GM21825 (cell line): ENCODE measurements around the gene IGF2BP2.
"Not testable (repeated sequence)": the region's sequence is repeated elsewhere in the genome, so short reads cannot be mapped to it uniquely, and the experiment has no call there.

Experiments used
- ATAC-seq: cut with Tn5 transposase; IDR thresholded peaks from one replicate; pipeline ENCODE4 v1.9.1; 2021; ENCODE audit warnings: mild to moderate bottlenecking, moderate library complexity; ENCODE audit not compliant: unreplicated experiment

The IGF2BP2 gene

DNA sequence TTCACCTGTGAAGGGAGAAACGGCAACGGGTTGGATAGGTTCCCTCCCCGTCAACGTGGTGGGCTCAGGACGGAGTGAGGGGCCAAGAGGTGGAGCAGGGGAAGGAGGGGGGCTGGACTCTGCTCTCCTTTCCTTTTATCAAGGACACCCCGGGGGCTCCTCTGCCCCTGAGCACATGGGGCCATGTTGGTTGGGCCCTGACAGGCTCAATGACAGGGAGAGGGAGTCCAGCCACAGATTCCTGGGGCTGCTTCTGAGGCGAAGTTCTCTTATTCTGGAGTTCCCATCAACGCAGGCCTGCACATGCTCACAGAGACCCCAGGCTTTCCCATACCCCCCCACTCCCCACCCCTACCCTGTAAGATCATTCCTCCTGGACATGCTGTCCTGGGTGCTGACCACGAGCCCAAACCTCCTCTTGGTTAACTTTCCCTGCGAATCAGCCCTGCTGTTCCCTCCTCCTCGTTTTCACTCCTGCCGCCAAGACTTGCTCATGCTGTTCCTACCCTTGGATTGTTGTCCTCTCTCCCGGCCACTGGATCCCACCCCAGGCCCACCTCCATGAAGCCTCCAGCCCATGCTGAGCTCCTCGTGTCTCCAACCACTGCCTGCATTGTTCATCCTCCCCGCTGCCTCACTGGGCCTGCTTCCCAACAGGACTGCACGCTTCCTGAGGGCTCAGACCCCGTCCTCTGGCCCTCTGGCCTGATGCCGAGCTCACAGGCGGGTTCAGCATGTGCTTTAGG lies 177.5 kb downstream of the IGF2BP2 start:
- ATAC-seq: no peak

DNA sequence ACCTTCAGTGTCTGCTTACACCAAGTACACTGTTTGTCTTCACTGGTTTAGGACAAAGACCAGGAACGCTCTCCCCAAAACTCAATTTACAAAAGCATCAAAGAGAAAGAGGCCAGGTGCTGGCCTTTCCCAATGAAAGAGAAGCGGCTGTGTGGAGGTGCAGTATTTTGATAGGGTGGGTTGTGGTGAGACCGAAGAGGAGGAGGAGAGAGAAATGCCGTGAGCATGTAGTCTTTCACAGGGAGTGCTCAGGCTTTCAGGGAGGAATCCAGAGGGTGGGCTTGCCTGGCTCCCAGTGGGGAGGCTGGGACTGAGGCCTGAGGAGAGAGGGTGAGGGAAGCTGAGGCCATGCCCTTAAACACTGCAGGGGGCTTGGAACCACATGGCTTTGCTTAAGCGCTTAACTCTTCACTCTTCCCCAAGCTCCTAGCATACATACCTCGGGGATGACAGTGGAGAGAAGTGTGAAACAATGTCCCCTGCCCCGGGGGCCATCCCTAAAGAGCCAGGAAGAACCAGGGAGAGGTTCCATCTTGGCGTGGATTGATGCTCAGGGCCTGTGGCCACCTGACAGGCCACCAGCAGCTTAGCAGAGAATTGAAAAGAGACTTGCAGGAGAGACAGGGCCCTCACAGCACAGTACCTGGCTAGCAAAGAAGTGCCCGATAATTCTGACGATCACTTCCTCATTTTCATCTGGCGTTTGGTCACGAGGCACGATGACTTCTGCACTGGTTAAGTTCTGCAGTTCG lies 178.3 kb downstream of the IGF2BP2 start:
- ATAC-seq: no peak

DNA sequence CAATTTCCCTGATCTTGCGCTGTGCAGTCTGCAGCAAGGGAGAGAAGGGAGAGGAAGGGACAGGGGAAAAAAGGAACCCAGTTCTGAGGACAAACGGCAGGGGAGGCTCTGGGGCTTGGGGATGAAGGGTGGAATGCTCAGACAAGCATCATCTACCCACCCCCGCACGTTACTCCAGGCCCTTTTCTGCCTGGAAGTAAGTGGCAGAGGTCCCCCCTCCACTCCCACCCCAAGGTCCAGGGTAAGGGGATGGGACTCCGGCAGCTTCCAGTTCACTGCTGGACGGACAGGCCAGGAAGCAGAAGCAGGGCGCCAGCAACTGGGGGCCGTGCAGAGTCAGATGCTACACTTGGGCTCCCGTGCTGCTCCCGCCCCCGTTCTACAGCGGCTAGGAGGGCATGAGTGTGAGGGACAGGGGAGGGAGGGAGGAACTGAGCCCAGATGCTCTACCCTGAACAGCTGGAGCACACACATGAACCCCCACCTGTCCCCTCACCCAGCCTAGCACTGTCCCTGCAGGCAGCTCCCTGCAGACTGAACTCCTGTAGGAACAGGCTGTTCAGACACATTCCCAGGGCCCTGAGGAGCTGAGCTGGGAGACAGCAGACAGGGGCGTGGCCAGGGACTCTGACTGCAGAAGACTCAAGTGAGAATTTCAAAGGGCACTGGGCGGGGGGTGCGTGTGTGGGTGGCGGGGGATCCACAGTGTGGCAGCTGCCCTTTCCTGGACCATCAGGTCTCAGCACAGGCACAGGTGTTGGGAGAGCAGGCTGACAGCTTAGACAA lies 179.1 kb downstream of the IGF2BP2 start:
- no peak for ATAC-seq

DNA sequence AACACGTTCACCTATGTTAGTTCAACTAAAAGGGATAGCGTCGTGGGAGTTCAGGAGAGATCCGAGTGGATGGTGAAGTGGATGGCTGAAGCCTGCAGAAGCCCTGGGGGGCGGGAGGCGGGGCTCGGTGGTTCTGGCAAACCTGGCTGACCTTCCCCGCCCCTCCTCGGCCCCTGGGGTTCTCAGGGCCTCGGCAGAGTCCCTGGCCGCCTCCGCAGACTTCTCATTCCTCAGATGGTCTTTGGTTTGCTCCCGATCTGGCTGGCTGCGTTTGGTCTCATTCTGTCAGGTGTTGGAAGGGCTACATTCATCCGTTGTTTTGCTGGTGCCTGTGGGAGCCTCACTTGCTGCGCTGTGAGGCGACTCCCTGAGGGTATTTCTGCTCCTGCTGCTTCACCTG lies 179.7 kb downstream of the IGF2BP2 start:
- not testable (repeated sequence) for ATAC-seq

DNA sequence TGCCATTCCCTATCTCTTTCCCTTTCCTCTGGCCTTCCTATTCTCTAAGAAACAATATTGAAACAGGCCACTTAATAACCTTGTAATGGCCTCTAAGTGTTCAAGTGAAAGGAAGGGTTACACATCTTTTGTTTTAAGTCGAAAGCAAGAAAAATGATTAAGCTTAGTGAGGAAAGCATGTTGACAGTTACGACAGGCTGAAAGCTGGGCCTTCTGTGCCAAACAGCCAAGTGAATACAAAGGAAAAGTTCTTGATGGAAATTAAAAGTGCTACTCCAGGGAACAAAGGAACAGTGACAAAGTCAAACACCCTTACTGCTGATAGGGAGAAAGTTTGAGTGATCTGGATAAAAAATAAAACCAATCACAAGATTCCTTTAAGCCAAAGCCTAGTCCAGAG lies 184.5 kb downstream of the IGF2BP2 start:
- no peak for ATAC-seq

DNA sequence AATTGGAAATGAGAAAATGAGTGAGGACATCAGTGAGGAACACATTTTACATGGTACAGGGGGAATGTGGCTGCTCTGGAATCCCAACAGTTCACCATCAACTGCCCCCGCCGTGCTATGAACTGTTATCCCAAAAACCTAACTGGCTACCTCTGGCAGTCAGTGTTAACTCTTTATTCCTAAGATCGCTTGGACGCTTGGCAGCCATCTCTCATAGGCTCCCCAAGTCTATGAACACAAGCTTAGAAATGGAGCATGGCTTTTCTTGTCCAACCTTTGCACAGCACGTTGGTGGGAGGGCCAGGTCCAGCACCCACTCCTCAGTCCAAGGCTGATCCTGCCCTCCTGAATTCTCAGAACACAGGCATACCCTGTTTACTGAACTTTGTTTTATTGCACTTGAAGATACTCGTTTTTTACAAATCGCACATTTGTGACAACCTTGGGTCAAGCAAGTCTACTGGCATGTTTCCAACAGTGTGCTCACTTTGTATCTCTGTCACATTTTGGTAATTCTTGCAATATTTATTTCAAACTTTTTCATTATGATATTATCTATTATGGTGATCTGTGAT lies 185.1 kb downstream of the IGF2BP2 start:
- no peak for ATAC-seq

DNA sequence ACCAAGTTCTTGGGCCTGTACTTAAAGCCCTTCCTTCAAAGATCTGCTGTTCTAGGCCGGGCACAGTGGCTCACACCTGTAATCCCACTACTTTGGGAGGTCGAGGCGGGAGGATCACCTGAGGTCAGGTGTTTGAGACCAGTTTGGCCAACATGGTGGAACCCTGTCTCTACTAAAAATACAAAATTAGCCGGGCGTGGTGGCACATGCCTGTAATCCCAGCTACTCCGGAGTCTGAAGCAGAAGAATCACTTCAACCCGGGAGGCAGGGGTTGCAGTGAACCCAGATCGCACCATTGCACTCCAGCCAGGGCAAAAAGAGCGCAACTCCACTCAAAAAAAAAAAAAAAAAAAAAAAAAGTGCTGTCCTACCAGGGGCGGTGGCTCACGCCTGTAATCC lies 186.2 kb downstream of the IGF2BP2 start:
- ATAC-seq: not testable (repeated sequence)

DNA sequence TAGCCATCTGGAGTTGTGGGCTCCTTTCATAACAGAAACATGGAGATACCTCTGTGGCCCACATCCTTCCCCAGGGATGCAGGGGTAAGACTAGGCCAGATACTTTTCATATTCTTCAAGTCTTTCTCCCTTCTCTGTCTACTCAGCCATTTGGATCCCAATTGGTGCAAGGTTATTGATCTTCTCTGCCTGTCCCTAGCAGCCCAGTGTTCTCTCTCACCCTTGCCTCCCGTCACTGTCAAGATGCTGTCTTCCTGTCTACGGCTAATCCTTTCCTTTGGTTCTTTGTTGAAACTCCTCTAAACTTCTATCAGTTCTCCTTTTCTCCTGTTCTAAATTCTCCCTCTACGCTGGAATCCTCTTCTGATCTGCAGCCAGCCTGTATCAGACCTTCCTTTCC lies 187.5 kb downstream of the IGF2BP2 start:
- ATAC-seq: no peak

DNA sequence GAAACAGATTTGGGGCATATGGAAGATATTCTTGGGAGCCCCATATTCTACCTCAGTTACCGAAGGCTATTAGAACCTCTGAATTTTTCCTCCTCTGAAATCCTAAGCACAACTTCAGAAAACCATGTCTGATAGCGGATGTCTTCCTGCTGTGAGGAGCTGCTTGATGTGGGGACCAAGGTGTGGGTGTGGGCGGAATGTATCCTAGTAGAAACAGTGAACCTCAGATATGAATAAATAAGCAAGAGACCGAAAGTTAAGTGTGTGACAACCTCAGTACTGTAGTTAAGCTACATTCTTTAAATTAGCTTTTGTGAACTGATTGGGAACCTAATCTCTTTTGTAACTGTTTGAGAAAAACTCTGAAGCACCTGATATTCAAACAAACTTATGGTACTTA lies 191.8 kb downstream of the IGF2BP2 start:
- no peak for ATAC-seq

DNA sequence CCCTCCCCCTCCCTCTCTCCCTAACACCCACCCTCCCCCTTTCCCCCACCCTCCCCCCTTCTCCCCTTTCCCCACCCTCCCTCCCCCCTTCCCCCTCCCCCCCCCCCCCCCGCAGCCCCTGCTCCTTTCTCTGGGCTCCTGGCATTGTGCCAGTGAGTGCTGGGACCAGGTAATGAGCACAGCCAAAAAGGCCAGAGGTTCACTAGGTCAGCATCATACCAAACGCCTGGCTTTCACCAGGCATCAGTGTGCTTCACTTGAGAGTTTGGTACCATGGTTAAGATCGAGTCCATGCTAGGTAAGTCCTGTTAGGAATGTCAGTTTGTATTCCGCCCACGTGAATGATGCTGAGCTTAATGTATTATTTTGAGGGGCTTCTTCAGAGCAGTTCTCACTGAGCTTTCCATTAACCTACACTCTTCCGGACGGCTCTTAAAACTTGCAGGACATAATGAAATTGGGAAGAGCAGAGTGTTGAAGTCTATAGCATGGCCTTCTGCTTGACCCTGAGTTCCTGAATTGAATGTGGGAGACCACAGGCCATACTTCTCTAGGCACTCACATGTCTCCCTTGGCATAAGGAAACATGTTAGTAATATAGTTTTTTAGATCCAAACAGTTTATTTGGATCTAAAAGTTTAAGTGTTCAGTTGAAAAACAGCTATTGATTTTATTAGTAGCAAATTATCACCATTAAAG lies 193.2 kb downstream of the IGF2BP2 start:
- no peak for ATAC-seq

DNA sequence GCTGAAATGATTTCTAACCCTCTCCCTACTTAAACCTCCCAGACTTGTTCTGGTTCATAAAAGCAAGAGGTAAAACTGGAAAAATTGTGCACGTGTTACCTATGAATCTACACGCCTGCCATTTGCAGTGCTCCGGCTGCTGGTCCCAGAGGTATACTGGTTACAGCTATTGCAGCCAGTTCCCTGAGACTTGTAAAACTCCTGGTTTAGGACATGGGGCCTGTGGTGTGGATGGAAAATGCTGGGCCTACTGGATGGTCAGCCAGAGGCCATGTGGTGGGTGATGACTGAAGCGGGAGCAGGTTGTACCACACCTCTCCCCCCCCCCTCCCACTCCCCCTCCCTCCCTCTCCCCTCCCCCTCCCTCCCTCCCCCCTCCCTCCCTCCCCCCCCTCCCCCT lies 193.7 kb downstream of the IGF2BP2 start:
- ATAC-seq: no peak

DNA sequence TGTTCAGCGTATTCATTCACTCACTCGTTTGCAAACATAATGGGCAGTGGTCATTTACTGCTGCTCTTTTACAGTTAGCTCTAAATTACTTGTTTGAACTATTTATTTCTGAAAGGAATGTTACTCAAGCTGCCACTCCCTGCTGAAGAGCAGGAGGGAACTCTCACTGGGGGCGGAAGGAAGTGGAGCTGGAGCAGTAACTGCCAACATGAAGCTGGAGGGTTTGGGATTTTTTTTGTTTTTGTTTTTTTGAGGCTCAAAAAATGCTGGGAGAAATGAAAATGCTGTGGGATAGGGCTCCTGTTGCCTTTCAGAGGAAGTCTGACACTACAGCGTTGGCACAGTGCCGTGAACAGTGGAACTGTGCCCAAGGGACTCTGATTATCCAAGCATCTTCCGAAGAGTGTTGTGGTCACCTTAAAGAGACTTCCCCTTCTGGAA lies 194.6 kb downstream of the IGF2BP2 start:
- no peak for ATAC-seq

DNA sequence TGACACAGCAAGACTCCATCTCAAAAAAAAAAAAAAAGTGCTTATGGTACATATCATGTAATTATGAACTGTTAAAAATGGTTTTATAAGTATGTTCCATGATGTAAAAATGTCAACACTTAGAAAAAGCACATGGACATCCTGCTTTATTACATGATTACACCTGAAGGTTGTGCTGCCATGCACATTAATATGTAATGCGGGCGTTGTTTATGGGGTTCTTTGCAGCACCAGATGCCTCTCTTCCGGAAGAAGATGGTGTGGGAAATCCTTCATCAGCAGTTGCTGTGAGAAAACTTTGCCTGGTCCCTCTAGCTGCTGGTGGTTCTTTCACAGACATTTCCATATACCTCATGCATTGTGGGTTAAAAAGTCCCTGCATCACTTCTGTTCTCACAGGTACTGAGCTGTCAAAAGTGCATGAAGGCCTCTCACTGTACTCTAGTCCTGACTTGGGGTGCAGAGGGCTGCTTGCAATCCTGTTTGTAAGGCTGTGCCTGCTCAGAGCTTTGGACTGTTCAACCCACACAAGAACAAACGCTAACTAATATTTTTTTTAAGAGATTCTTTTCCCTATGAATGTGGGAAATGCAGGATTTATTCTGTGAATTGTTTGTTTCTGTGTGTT lies 195.2 kb downstream of the IGF2BP2 start:
- no peak for ATAC-seq

DNA sequence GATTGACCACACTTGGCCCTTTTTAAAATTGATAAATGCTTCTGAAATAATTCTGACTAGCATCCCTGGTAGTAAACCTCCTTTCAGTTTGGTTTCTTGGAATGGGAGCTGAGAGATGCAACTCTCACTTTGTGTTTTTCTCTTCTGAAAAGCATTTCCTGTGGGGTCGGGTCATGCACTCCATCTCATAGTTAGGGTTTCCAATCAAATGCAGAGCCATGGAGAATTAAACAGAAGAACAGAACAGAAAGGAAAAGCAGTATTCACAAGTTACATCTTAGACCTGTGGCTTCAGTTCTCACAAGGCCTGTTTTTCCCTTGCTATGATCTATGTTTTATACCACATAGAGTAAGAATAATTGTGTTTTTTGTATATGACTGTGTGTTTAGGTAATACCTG lies 199.1 kb downstream of the IGF2BP2 start:
- ATAC-seq: no peak

DNA sequence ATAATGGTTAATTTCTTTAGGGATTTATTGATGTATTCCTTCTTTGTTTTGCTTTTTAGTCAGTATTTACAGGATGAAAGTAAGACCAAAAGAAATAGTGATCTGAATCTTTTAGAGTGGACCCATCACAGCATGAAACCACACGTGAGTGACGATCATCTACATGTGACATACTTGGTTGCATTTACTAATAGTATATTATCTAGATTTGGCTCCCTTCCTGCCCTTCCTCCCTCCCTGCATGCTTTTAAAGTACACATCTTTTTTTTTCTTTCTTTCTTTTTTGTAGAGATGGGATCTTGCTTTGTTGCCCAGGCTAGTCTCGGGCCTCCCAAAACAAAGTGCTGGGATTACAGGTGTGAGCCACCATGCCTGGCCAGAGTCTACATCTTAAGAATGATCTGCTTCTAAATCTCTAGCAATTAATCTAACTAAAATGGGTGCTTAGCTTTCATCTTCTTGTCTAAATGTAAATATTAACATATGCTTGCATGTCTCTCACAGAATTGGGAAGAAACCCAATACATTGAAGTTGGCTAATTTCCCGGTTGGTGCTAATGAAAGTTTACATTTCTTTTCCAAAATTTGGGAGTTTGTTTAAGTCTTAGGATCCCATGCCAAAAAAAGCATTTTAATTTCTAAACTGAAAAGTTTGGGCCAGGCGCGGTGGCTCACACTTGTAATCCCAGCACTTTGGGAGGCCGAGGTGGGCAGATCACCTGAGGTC lies 200.7 kb downstream of the IGF2BP2 start:
- no peak for ATAC-seq

DNA sequence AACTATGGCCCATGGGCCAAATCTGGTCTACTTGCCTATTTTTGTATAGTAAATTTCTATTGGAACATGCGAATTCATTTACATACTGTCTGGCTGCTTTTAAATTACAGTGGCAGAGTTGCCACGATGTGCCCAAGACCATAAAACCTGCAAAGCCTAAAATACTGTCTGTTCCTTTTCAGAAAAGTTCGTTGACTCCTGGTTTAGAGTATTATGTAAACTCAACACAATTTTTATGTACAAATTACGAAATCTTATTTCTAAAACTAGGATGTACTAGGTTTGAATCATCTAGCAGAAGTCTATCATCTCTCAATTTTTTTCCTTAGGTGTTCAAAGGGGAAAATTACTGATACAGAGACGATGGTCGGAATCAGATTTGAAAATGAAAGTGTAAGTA lies 211.8 kb downstream of the IGF2BP2 start:
- ATAC-seq: no peak

DNA sequence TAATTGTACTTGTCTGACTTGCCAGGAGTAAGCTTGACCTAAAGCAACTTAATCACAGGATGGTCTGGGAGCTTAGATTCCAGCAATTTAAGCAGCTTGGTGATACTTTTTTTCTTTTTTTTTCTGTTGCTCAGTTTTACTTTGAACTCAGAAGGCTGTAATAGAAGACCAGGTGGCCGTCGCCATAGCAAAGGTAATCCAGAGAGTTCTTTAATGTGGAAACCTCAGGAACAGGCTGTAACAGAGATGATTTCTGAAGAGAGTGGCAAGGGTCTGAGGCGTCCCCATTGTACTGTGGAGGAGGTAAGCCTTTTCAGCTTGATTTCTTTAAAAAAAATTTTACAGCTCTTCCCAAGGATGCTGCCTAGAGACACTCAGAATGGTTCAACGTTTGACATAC lies 218.6 kb downstream of the IGF2BP2 start:
- ATAC-seq: no peak

DNA sequence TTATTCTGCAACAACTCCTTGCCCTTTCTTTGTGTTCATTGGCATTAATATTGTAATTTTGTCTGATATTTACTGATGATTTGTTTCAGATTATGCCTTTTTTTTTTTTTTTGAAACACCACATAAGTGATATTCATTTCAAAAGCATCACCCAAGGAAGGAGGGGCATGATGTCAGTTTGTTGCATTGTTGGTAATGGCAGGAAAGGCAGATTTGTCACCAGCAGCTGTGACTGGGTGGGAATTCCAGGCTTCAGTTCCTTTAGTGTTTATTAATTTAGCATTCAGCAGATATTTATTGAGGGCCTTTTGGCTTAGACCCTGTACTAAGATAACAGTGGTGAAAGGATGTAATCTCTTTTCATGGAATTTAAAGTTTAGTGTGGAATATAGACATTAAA lies 219.3 kb downstream of the IGF2BP2 start:
- no peak for ATAC-seq

DNA sequence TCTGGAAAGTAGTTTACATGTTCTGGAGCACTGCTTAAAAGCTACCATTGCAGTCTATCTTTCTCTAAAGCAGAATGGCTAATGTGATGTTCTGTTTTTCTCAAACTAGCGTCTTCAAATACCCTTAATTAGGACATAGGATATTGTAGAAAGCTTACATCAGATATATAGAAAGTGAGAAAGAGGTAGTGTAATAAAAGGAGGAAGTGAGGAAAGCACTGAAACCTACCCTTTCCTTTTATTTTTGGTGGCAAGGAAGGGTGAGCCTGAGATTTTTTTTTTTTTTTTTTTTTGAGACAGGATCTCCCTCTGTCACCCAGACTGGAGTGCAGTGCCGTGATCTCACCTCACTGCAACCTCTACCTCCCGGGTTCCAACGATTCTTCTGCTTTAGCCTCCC lies 229.3 kb downstream of the IGF2BP2 start:
- peak; percentile 70 for ATAC-seq

DNA sequence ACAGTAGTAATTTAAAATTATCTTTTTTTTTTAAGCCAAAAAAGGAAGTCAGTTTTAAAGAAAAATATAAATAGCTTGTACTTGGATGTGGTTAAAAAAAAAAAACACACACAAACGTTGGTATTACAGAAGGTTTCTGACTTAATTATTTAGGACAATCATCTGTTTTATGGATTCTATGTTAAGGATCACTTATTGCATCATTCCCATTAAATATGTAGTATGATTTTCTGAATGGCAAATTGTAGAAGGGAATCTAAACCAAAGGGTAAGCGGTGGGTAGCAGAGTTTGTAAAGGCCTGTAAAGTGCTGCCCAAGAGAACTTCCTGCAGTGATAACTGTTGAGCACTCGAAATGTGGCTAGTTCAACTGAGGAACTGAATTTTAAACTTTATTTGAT lies 230.8 kb downstream of the IGF2BP2 start:
- no peak for ATAC-seq
